ENCODE data around the gene MS4A6A.

The MS4A6A gene

GRCh38 chr11:60128376-60128775 lies 54.5 kb downstream of the MS4A6A start:
- DNase-seq (ENCODE audit: low spot score): no peak

GRCh38 chr11:60127311-60127811 lies 55.5 kb downstream of the MS4A6A start:
- DNase-seq (ENCODE audit: low spot score): no peak

DNA sequence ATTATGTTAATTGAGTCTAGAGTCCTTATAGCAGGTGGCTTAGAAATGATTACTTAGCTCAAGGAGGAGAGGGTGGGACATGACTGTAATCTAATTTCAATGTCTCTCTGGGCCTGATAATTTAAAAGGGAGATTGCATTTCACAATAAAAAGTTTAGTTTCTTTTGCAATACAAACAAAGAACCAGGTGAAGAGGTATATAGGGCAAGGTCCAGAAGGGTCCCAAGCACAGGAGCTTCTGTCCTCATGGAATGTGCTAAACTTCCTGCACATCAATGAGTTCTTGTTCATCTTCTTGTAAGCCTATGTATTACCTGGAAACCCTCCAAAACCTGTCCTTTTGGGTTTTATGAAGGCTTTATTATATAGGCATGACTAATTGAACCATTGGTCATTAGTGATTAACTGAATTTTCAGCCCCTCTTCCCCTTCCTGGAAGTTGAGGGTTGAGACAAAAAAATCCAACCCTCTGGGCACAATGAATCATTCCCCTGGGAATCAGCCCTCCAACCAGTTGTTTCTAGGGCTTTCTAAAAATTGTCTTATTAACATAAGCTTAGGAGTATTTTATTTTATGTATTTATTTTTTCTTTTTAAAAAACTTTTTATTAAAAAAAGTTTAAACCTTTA lies 56.8 kb downstream of the MS4A6A start:
- DNase-seq (ENCODE audit: low spot score): no peak

GRCh38 chr11:60124802-60125432 lies 58.0 kb downstream of the MS4A6A start:
- no peak for DNase-seq (ENCODE audit: low spot score)
